Raji (cell line): Measurements from ENCODE around the gene TMEM218.

Experiments used
- POLR2A ChIP-seq: IDR thresholded peaks from 2 replicates; pipeline ENCODE4 v1.6.1; 2011; ENCODE audit warnings: low read depth, low read length, control low read depth; ENCODE audit not compliant: insufficient read depth

The TMEM218 gene

GRCh38 chr11:125140233-125140632 lies 28.8 kb upstream of the TMEM218 start:
- TF ChIP-seq POLR2A: no peak

GRCh38 chr11:125139778-125140177 lies 28.4 kb upstream of the TMEM218 start:
- no peak for TF ChIP-seq POLR2A

- TF ChIP-seq POLR2A: no peak
These were observed 27.5 kb upstream of the TMEM218 start for GRCh38 chr11:125138966-125139365.

GRCh38 chr11:125136001-125136400 lies 24.6 kb upstream of the TMEM218 start:
- no peak for TF ChIP-seq POLR2A

GRCh38 chr11:125132596-125132995 lies 21.2 kb upstream of the TMEM218 start:
- no peak for TF ChIP-seq POLR2A

GRCh38 chr11:125132071-125132470 lies 20.6 kb upstream of the TMEM218 start:
- no peak for TF ChIP-seq POLR2A

GRCh38 chr11:125129316-125129993 lies 18.0 kb upstream of the TMEM218 start:
- no peak for TF ChIP-seq POLR2A

GRCh38 chr11:125128450-125128849 lies 17.0 kb upstream of the TMEM218 start:
- TF ChIP-seq POLR2A: no peak

- TF ChIP-seq POLR2A: no peak
These were observed 13.2 kb upstream of the TMEM218 start for GRCh38 chr11:125124618-125124992.

GRCh38 chr11:125123947-125124617 lies 12.7 kb upstream of the TMEM218 start:
- TF ChIP-seq POLR2A: no peak

GRCh38 chr11:125123194-125123946 lies 11.9 kb upstream of the TMEM218 start:
- no peak for TF ChIP-seq POLR2A

- no peak for TF ChIP-seq POLR2A
These were observed 6.0 kb upstream of the TMEM218 start for GRCh38 chr11:125117429-125117828.

GRCh38 chr11:125114518-125114917 lies 3.1 kb upstream of the TMEM218 start:
- no peak for TF ChIP-seq POLR2A

GRCh38 chr11:125112208-125112604 lies 780 bp upstream of the TMEM218 start:
- TF ChIP-seq POLR2A: no peak

GRCh38 chr11:125111001-125111342 lies 454 bp downstream of the TMEM218 start:
- TF ChIP-seq POLR2A: no peak

GRCh38 chr11:125110506-125110905 lies 920 bp downstream of the TMEM218 start:
- no peak for TF ChIP-seq POLR2A

- no peak for TF ChIP-seq POLR2A
These were observed 3.0 kb downstream of the TMEM218 start for GRCh38 chr11:125108469-125108868.

- TF ChIP-seq POLR2A: no peak
These were observed 5.5 kb downstream of the TMEM218 start for GRCh38 chr11:125105926-125106325.
